ENCODE results near the gene PCDHGA1.

GRCh38 chr5:141319699-141320098 lies 10.6 kb upstream of the PCDHGA1 start:
- TF ChIP-seq CTCF (IDR thresholded peaks at IDR 0.05; ENCODE audit: low read depth, low read length) (no peak), EZH2phosphoT487 (IDR thresholded peaks at IDR 0.05; ENCODE audit: low read depth) (no peak)
